Measurements from ENCODE around the gene PSD2. TPM values are rescaled to one million over a fixed set of nuclear protein-coding genes. Genes with fewer than 3 reads are reported as not detected.

The PSD2 gene
- total and polyA plus RNA-seq, 4 donors, result 0.05 TPM; not detected in 3

DNA sequence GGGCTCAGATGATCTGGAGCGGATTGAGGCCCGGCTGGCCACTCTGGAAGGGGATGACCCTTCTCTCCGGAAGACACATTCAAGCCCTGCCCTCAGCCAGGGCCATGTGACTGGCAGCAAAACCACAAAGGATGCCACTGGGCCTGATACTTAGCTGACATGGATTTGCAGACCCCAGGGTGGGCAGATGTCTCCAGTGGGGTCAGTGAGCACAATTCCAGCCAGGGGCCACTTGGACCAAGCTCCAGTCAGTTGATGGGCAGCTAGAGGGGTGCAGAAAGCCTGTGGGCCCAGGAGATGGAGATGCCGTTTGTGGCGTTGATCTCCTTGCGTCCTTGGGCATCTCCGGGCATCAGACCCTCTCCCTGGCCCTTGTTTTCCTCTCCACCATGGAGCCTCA is 46.7 kb downstream of the PSD2 start (continued):
- TF ChIP-seq, protein P1, sequence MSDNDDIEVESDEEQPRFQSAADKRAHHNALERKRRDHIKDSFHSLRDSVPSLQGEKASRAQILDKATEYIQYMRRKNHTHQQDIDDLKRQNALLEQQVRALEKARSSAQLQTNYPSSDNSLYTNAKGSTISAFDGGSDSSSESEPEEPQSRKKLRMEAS (IDR thresholded peaks at IDR 0.05), result no peak
- TF ChIP-seq HNF4G (IDR thresholded peaks at IDR 0.05), result no peak

DNA sequence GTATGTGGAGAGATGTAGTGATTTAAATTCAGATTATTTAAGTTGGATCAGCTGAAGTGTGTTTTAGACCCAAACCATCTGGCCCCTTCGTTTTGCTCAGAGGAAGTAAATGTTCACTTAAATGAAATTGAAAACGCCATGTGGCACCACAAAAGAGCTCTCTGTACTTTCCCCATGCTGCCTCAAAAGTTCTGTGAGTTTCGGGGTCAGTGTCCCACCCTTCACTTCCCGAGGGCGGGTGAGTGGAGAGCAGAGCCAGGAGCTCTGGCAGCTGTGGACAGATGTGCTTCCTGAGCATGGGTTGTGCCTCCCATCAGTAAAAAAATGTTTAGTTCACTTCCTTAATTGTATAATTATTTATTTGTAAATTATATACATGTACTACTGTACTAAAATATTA is 48.4 kb downstream of the PSD2 start:
- no peak overlapping the region for H3K27ac ChIP-seq (ENCODE audit: low read depth in 1 of 2, low read length in 2 of 2)
- no peak overlapping the region for H3K9ac ChIP-seq (ENCODE audit: low read depth in 1 of 2, low read length in 2 of 2)
- H3K36me3 ChIP-seq (ENCODE audit: control insufficient read depth in 4 of 4, insufficient read depth in 3 of 4, low read depth in 1 of 4, low read length in 3 of 4), result no peaks in the 10 kb centered on the region
- peaks cover 5 to 12% (median 9%) of the 10 kb centered on the region in 4 donors for H3K4me1 ChIP-seq (ENCODE audit: control insufficient read depth in 4 of 4, insufficient read depth in 4 of 4, low read length in 3 of 4)
- no peak overlapping the region for H3K4me3 ChIP-seq (ENCODE audit: low read depth in 1 of 3, low read length in 3 of 3)
- 55% methylated on average over 5 of the region's 5 CpGs for WGBS
- DNase-seq (ENCODE audit: low spot score), result no peak
- H3K27me3 ChIP-seq (ENCODE audit: control insufficient read depth in 4 of 4, insufficient read depth in 4 of 4, low read length in 3 of 4), result no peaks in the 10 kb centered on the region
- H3K9me3 ChIP-seq (ENCODE audit: control insufficient read depth in 4 of 4, low read length in 3 of 4), result no peaks in the 10 kb centered on the region
- TF ChIP-seq SP1 (IDR thresholded peaks at IDR 0.05) (no peak), TAF1 (conservative IDR thresholded peaks at IDR 0.05) (no peak), GABPA (IDR thresholded peaks at IDR 0.05 in 1 of 2, conservative IDR thresholded peaks at IDR 0.05 in 1 of 2) (no peak), NR2F2 (IDR thresholded peaks at IDR 0.05) (no peak), FOXA2 (IDR thresholded peaks at IDR 0.05) (no peak), RXRA (IDR thresholded peaks at IDR 0.05) (no peak), YY1 (IDR thresholded peaks at IDR 0.05) (no peak), EGR1 (IDR thresholded peaks at IDR 0.05; ENCODE audit: low read depth in 2 of 2) (no peak), FOXA1 (IDR thresholded peaks at IDR 0.05) (no peak), JUND (IDR thresholded peaks at IDR 0.05) (no peak), HNF4G (IDR thresholded peaks at IDR 0.05) (no peak), HNF4A (conservative IDR thresholded peaks at IDR 0.05) (no peak), RAD21 (IDR thresholded peaks at IDR 0.05) (no peak)
- TF ChIP-seq, protein P2, sequence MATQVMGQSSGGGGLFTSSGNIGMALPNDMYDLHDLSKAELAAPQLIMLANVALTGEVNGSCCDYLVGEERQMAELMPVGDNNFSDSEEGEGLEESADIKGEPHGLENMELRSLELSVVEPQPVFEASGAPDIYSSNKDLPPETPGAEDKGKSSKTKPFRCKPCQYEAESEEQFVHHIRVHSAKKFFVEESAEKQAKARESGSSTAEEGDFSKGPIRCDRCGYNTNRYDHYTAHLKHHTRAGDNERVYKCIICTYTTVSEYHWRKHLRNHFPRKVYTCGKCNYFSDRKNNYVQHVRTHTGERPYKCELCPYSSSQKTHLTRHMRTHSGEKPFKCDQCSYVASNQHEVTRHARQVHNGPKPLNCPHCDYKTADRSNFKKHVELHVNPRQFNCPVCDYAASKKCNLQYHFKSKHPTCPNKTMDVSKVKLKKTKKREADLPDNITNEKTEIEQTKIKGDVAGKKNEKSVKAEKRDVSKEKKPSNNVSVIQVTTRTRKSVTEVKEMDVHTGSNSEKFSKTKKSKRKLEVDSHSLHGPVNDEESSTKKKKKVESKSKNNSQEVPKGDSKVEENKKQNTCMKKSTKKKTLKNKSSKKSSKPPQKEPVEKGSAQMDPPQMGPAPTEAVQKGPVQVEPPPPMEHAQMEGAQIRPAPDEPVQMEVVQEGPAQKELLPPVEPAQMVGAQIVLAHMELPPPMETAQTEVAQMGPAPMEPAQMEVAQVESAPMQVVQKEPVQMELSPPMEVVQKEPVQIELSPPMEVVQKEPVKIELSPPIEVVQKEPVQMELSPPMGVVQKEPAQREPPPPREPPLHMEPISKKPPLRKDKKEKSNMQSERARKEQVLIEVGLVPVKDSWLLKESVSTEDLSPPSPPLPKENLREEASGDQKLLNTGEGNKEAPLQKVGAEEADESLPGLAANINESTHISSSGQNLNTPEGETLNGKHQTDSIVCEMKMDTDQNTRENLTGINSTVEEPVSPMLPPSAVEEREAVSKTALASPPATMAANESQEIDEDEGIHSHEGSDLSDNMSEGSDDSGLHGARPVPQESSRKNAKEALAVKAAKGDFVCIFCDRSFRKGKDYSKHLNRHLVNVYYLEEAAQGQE (IDR thresholded peaks at IDR 0.05), result no peak
- TF ChIP-seq, protein P1 (IDR thresholded peaks at IDR 0.05), result no peak
- TF ChIP-seq, protein P3, sequence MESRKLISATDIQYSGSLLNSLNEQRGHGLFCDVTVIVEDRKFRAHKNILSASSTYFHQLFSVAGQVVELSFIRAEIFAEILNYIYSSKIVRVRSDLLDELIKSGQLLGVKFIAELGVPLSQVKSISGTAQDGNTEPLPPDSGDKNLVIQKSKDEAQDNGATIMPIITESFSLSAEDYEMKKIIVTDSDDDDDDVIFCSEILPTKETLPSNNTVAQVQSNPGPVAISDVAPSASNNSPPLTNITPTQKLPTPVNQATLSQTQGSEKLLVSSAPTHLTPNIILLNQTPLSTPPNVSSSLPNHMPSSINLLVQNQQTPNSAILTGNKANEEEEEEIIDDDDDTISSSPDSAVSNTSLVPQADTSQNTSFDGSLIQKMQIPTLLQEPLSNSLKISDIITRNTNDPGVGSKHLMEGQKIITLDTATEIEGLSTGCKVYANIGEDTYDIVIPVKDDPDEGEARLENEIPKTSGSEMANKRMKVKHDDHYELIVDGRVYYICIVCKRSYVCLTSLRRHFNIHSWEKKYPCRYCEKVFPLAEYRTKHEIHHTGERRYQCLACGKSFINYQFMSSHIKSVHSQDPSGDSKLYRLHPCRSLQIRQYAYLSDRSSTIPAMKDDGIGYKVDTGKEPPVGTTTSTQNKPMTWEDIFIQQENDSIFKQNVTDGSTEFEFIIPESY (IDR thresholded peaks at IDR 0.05), result no peak
- TF ChIP-seq, protein P4, sequence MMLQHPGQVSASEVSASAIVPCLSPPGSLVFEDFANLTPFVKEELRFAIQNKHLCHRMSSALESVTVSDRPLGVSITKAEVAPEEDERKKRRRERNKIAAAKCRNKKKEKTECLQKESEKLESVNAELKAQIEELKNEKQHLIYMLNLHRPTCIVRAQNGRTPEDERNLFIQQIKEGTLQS (IDR thresholded peaks at IDR 0.05), result no peak
- TF ChIP-seq, protein P5, sequence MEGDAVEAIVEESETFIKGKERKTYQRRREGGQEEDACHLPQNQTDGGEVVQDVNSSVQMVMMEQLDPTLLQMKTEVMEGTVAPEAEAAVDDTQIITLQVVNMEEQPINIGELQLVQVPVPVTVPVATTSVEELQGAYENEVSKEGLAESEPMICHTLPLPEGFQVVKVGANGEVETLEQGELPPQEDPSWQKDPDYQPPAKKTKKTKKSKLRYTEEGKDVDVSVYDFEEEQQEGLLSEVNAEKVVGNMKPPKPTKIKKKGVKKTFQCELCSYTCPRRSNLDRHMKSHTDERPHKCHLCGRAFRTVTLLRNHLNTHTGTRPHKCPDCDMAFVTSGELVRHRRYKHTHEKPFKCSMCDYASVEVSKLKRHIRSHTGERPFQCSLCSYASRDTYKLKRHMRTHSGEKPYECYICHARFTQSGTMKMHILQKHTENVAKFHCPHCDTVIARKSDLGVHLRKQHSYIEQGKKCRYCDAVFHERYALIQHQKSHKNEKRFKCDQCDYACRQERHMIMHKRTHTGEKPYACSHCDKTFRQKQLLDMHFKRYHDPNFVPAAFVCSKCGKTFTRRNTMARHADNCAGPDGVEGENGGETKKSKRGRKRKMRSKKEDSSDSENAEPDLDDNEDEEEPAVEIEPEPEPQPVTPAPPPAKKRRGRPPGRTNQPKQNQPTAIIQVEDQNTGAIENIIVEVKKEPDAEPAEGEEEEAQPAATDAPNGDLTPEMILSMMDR (IDR thresholded peaks at IDR 0.05; ENCODE audit: low read depth, low read length, missing input control), result no peak
